ENCODE data around the gene NRXN2.
"Not testable (repeated sequence)": the region's sequence is repeated elsewhere in the genome, so short reads cannot be mapped to it uniquely, and the experiment has no call there.

NRXN2 gene

GRCh38 chr11:64719406-64719805 is 3.6 kb downstream of the NRXN2 start:
- DNase-seq: no peak

GRCh38 chr11:64718780-64719124 is 4.2 kb downstream of the NRXN2 start:
- no peak for DNase-seq

GRCh38 chr11:64718084-64718779 is 4.8 kb downstream of the NRXN2 start:
- DNase-seq: no peak

GRCh38 chr11:64717268-64717578 is 5.8 kb downstream of the NRXN2 start:
- no peak for DNase-seq

GRCh38 chr11:64716473-64717267 is 6.3 kb downstream of the NRXN2 start:
- DNase-seq: no peak

GRCh38 chr11:64715756-64716472 is 7.1 kb downstream of the NRXN2 start:
- no peak for DNase-seq

- no peak for DNase-seq
Observed at GRCh38 chr11:64715110-64715509, 7.9 kb downstream of the NRXN2 start.

- no peak for DNase-seq
Observed at GRCh38 chr11:64714666-64715065, 8.3 kb downstream of the NRXN2 start.

- no peak for DNase-seq
Observed at GRCh38 chr11:64713781-64714363, 9.1 kb downstream of the NRXN2 start.

GRCh38 chr11:64713016-64713707 is 9.8 kb downstream of the NRXN2 start:
- no peak for DNase-seq

- DNase-seq: no peak
Observed at GRCh38 chr11:64712430-64713015, 10.5 kb downstream of the NRXN2 start.

GRCh38 chr11:64711956-64712362 is 11.0 kb downstream of the NRXN2 start:
- no peak for DNase-seq

- DNase-seq: no peak
Observed at GRCh38 chr11:64711138-64711955, 11.7 kb downstream of the NRXN2 start.

GRCh38 chr11:64710418-64711137 is 12.4 kb downstream of the NRXN2 start:
- DNase-seq: no peak

GRCh38 chr11:64705501-64705900 is 17.5 kb downstream of the NRXN2 start:
- no peak for DNase-seq

- no peak for DNase-seq
Observed at GRCh38 chr11:64703048-64703447, 19.9 kb downstream of the NRXN2 start.

- not testable (repeated sequence) for DNase-seq
Observed at GRCh38 chr11:64701956-64702355, 21.0 kb downstream of the NRXN2 start.

GRCh38 chr11:64698427-64698826 is 24.6 kb downstream of the NRXN2 start:
- no peak for DNase-seq

GRCh38 chr11:64697663-64698375 is 25.2 kb downstream of the NRXN2 start:
- DNase-seq: no peak

GRCh38 chr11:64696045-64696444 is 27.0 kb downstream of the NRXN2 start:
- DNase-seq: no peak

Data from hippocampal formation (tissue), 2 donors.